ENCODE measurements around the gene ZNF487.
"Not testable (repeated sequence)": the region's sequence is repeated elsewhere in the genome, so short reads cannot be mapped to it uniquely, and the experiment has no call there.

GRCh38 chr10:43454025-43454424 is 17.1 kb downstream of the ZNF487 start:
- not testable (repeated sequence) for TF ChIP-seq POLR2AphosphoS5 (IDR thresholded peaks at IDR 0.05; ENCODE audit: borderline replicate concordance, low read depth, low read length); EZH2 (IDR thresholded peaks at IDR 0.05); FOXP2 (optimal IDR thresholded peaks at IDR 0.05; ENCODE audit: control extremely low read depth, extremely low read length, insufficient read depth)
